LNCAP (cell line): Measurements from ENCODE around the gene CLEC10A.

Experiments used
- TF ChIP-seq, protein P1 (sequence below): fragments of 450-650 bp; IDR thresholded peaks from 2 replicates; pipeline ENCODE4 v1.5.1; 2017; ENCODE audit warnings: mild to moderate bottlenecking

CLEC10A gene, protein sequence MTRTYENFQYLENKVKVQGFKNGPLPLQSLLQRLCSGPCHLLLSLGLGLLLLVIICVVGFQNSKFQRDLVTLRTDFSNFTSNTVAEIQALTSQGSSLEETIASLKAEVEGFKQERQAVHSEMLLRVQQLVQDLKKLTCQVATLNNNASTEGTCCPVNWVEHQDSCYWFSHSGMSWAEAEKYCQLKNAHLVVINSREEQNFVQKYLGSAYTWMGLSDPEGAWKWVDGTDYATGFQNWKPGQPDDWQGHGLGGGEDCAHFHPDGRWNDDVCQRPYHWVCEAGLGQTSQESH

GRCh38 chr17:7079581-7080455, at the start of gene CLEC10A:
Gene CLEC10A, minus strand, starts transcription at chr17:7080251. Its CDS starts 1,439 bp downstream, at chr17:7078812.
- TF ChIP-seq, protein P1, sequence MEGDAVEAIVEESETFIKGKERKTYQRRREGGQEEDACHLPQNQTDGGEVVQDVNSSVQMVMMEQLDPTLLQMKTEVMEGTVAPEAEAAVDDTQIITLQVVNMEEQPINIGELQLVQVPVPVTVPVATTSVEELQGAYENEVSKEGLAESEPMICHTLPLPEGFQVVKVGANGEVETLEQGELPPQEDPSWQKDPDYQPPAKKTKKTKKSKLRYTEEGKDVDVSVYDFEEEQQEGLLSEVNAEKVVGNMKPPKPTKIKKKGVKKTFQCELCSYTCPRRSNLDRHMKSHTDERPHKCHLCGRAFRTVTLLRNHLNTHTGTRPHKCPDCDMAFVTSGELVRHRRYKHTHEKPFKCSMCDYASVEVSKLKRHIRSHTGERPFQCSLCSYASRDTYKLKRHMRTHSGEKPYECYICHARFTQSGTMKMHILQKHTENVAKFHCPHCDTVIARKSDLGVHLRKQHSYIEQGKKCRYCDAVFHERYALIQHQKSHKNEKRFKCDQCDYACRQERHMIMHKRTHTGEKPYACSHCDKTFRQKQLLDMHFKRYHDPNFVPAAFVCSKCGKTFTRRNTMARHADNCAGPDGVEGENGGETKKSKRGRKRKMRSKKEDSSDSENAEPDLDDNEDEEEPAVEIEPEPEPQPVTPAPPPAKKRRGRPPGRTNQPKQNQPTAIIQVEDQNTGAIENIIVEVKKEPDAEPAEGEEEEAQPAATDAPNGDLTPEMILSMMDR = no peak

DNA sequence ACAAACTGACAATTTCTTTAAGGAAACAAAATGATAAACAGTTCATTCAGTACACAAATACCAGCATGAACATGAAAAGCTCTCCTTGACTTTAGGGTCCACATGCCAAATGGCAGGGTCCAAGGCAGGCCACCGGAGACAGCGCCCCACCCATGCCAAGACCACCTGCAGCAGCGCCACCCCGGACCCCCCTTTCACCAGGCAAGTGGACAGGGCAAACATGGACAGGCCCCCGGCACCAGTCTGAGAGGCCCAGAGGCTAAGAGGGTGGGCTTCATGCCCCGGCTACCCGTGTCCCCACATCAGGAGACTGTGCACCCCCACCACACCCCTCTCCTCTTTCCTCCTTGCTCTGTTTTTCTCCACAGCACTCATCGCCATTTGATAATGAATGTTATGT, 49.3 kb upstream of the CLEC10A start:
- TF ChIP-seq, protein P1 = no peak

GRCh38 chr17:7128160-7128559, 48.1 kb upstream of the CLEC10A start:
- TF ChIP-seq, protein P1 = no peak

- TF ChIP-seq, protein P1 = no peak
These were observed 44.9 kb upstream of the CLEC10A start for GRCh38 chr17:7124923-7125322.

GRCh38 chr17:7123844-7124243, 43.8 kb upstream of the CLEC10A start:
- TF ChIP-seq, protein P1 = no peak

DNA sequence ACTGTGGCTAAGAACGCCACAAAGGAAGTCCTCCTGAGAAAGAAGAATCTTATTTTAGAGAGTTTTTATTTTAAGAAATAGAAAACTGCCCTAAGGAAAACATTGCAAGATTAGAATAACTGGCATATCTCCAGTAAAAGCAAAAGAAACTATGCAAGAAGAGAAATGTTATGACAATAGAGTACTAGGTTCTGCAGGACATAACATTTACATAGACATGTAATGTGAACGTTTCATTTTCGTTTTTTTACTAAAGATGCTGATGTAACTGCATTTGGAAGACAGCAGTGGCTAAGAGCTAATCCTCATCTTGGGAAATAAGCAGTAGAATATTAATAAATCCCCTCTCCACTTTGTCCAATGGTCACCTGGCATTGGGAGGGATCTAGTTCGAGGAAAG, 42.3 kb upstream of the CLEC10A start:
- TF ChIP-seq, protein P1 = no peak

DNA sequence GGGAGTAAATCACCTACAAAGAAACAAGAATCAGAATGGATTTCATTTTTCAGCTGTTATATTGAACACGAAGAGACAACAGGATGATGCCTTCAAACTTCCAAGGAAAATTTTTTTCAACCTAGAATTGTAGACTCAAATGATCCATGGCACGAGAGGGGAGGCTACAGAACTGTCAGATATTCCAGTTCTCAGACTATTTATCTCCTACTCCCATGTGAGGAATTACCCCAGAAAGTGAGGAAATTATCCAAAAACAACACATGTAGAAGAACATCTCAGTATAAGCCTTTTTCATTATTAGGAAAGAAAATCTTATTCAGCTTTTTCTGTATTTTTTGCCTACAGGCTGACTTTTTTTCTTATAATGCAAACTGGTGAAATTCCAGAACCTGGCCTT, 40.1 kb upstream of the CLEC10A start:
- TF ChIP-seq, protein P1 = no peak
